Body of pancreas (tissue), 4 donors: ENCODE measurements around the gene UST. TPM values are rescaled to one million over a fixed set of nuclear protein-coding genes. Genes with fewer than 3 reads are reported as not detected.

ENCODE experiments used
- ATAC-seq: fragments of 150-250 bp; one replicate; pipeline ENCODE4 v1.9.1; 2016
- DNase-seq, 4 donors: peaks; one replicate each; pipeline ENCODE4 v3.0.0-alpha.2; 2019
- H3K27ac ChIP-seq, 4 donors: fragments of 200-600 bp; sonication (generic); 1 replicate in 3 of 4; 2 replicates in 1 of 4; pipeline versions ENCODE4 v1.5.1 to v1.6.1; 2016 to 2019; ENCODE audit warnings: mild to moderate bottlenecking in 1 of 4, mixed read lengths in 1 of 4, moderate library complexity in 1 of 4
- H3K27me3 ChIP-seq, 2 donors: fragments of 200-600 bp; sonication (generic); one replicate each; pipeline ENCODE4 v1.6.0; 2016; ENCODE audit warnings: mild to moderate bottlenecking in 1 of 2
- H3K36me3 ChIP-seq, 2 donors: fragments of 200-600 bp; sonication (generic); replicated peaks in 1 of 2; 2 replicates each; pipeline ENCODE4 v1.5.1; 2016; ENCODE audit warnings: low read depth in 2 of 2; ENCODE audit not compliant: insufficient read depth in 1 of 2
- H3K4me1 ChIP-seq: fragments of 200-600 bp; sonication (generic); one replicate; pipeline ENCODE4 v1.6.0; 2016
- H3K4me3 ChIP-seq, 2 donors: fragments of 200-600 bp; sonication (generic); 1 replicate in 1 of 2; 2 replicates in 1 of 2; pipeline ENCODE4 v1.5.1; 2016 to 2019
- H3K9me3 ChIP-seq, 3 donors: fragments of 200-600 bp; sonication (generic); 1 replicate in 2 of 3; 2 replicates in 1 of 3; pipeline ENCODE4 v1.5.1; 2016
- POLR2A ChIP-seq, 3 donors: fragments of 450-650 bp; IDR thresholded peaks; one replicate each; pipeline ENCODE4 v1.6.1; 2016; ENCODE audit warnings: antibody characterized with exemption in 3 of 3, mild to moderate bottlenecking in 2 of 3
- WGBS, 2 donors: methylation state at CpG; one replicate each; pipeline ENCODE4 v1.1.5; 2017; 5-methylcytosine and 5-hydroxymethylcytosine counted together
- intact Hi-C: fragments of 100-400 bp; cut with DNase I; formaldehyde crosslinking; loops from one replicate; pipeline ENCODE4 v1.15.1; 2023
- total RNA-seq, 2 donors: library from RNA; depleted of rRNA; stranded (reverse); fragments of >200 nt; gene quantifications; one replicate each; pipeline ENCODE4 v1.1.0, GENCODE V29; 2016
- TF ChIP-seq, protein P1 (sequence below), 7 experiments: fragments of 450-650 bp in 4 of 7; fragments of 200-600 bp in 3 of 7; sonication (generic) in 3 of 7; IDR thresholded peaks; one replicate each; pipeline ENCODE4 v1.5.1; 2016 to 2019; ENCODE audit warnings: antibody characterized with exemption in 7 of 7

UST gene
- total RNA-seq = 10 to 100 TPM; 11.4 to 28.3 TPM

- intact Hi-C loops = no loop called here
- Histone ChIP-seq H3K4me3 (peak within 1 kb of the TSS; percentile 73 to 81), H3K27ac (peak within 1 kb of the TSS; percentile 65 to 83 (median 80)), H3K27me3 (no peaks in the 10 kb centered on the region), H3K9me3 (no peaks in the 10 kb centered on the region), H3K4me1 (peaks cover 53% of the 10 kb centered on the region), H3K36me3 (no peaks in the 10 kb centered on the region)
- TF ChIP-seq POLR2A (IDR thresholded peaks at IDR 0.05) = peak; percentile 21 to 60 (median 41)
- TF ChIP-seq, protein P1, sequence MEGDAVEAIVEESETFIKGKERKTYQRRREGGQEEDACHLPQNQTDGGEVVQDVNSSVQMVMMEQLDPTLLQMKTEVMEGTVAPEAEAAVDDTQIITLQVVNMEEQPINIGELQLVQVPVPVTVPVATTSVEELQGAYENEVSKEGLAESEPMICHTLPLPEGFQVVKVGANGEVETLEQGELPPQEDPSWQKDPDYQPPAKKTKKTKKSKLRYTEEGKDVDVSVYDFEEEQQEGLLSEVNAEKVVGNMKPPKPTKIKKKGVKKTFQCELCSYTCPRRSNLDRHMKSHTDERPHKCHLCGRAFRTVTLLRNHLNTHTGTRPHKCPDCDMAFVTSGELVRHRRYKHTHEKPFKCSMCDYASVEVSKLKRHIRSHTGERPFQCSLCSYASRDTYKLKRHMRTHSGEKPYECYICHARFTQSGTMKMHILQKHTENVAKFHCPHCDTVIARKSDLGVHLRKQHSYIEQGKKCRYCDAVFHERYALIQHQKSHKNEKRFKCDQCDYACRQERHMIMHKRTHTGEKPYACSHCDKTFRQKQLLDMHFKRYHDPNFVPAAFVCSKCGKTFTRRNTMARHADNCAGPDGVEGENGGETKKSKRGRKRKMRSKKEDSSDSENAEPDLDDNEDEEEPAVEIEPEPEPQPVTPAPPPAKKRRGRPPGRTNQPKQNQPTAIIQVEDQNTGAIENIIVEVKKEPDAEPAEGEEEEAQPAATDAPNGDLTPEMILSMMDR (IDR thresholded peaks at IDR 0.05) = peak; percentile 10 to 61 (median 37)
- ATAC-seq (peak; percentile 81), DNase-seq (peak; percentile 81 to 92 (median 88))
- 0 to 1% methylated on average over 33 to 50 of the region's 50 CpGs for WGBS, 2 donors
Observed at GRCh38 chr6:148746363-148747144, at the start of gene UST. TSS of gene UST (plus strand) at chr6:148747030. CDS start at chr6:148747431, 401 bp downstream.

- ATAC-seq = no peak
- TF ChIP-seq POLR2A (IDR thresholded peaks at IDR 0.05) = no peak
- TF ChIP-seq, protein P1 (IDR thresholded peaks at IDR 0.05) = no peak
- Histone ChIP-seq H3K27me3 (no peaks in the 10 kb centered on the region), H3K9me3 (no peaks in the 10 kb centered on the region), H3K4me3 (no peak overlapping the region), H3K36me3 (no peaks in the 10 kb centered on the region), H3K27ac (no peak overlapping the region), H3K4me1 (peaks cover 11% of the 10 kb centered on the region)
- 79 to 89% methylated on average over 2 to 21 of the region's 26 CpGs for WGBS, 2 donors
- intact Hi-C loops = no loop called here
- no peak for DNase-seq
Observed at GRCh38 chr6:148697895-148698440, 48.9 kb upstream of the UST start.

DNA sequence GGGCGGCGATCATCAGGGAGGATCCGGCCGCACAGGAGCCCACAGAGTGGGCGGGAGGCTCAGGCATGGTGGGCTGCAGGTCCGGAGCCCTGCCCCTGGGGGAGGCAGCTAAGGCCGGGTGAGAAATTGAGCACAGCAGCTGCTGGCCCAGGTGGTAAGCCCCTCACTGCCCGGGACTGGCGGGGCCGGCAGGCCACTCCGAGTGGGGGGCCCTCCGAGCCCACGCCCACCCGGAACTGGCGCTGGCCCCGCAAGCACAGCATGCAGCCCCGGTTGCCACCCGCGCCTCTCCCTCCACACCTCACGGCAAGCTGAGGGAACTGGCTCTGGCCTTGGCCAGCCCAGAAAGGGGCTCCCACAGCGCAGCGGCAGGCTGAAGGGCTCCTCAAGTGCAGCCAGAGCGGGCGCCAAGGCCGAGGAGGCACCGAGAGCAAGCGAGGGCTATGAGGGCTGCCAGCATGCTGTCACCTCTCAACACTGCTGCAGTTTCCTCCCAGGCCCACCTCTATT lies 48.1 kb upstream of the UST start:
- H3K36me3 ChIP-seq = no peaks in the 10 kb centered on the region
- H3K4me1 ChIP-seq = peaks cover 11% of the 10 kb centered on the region
- DNase-seq = no peak
- 88 to 90% methylated on average over 8 to 21 of the region's 27 CpGs for WGBS, 2 donors
- no peaks in the 10 kb centered on the region for H3K9me3 ChIP-seq
- H3K27ac ChIP-seq = no peak overlapping the region
- no peaks in the 10 kb centered on the region for H3K27me3 ChIP-seq
- intact Hi-C loops = no loop called here
- no peak overlapping the region for H3K4me3 ChIP-seq
- TF ChIP-seq POLR2A (IDR thresholded peaks at IDR 0.05) = no peak
- TF ChIP-seq, protein P1 (IDR thresholded peaks at IDR 0.05) = no peak
- ATAC-seq = no peak

- Histone ChIP-seq H3K36me3 (no peaks in the 10 kb centered on the region), H3K27ac (peak overlapping the region in 1 of 4 donors; percentile 6), H3K4me3 (no peak overlapping the region), H3K9me3 (no peaks in the 10 kb centered on the region), H3K4me1 (peaks cover 11% of the 10 kb centered on the region), H3K27me3 (no peaks in the 10 kb centered on the region)
- TF ChIP-seq, protein P1 (IDR thresholded peaks at IDR 0.05) = no peak
- TF ChIP-seq POLR2A (IDR thresholded peaks at IDR 0.05) = no peak
- intact Hi-C loops = no loop called here
- 50 to 69% methylated on average over 2 of the region's 2 CpGs for WGBS, 2 donors
- no peak for ATAC-seq
- no peak for DNase-seq
Observed at GRCh38 chr6:148700047-148700715, 46.6 kb upstream of the UST start.
